GM18951 (cell line): ENCODE data around the gene KIAA0825.
"Not testable (repeated sequence)": the region's sequence is repeated elsewhere in the genome, so short reads cannot be mapped to it uniquely, and the experiment has no call there.

ENCODE experiments used
- POLR2A ChIP-seq: IDR thresholded peaks from 4 replicates; pipeline ENCODE4 v1.6.1; 2011; ENCODE audit warnings: mild to moderate bottlenecking; ENCODE audit not compliant: insufficient read length, insufficient read depth; ENCODE audit errors: extremely low read depth
- in situ Hi-C: fragments of 300-500 bp; cut with MboI; formaldehyde crosslinking; loops from one replicate; pipeline ENCODE4 v1.12.0; 2022; ENCODE audit warnings: low sequenced_read_pairs, mixed read lengths, inconsistent platforms; ENCODE audit not compliant: unreplicated experiment

KIAA0825 gene

GRCh38 chr5:94140300-94140699 lies 478.1 kb downstream of the KIAA0825 start:
- no peak for TF ChIP-seq POLR2A
- in situ Hi-C loops: no loop called here

GRCh38 chr5:94130077-94130476 lies 488.3 kb downstream of the KIAA0825 start:
- in situ Hi-C loops: no loop called here
- no peak for TF ChIP-seq POLR2A

GRCh38 chr5:94125107-94125506 lies 493.3 kb downstream of the KIAA0825 start:
- no peak for TF ChIP-seq POLR2A
- in situ Hi-C loops: no loop called here

GRCh38 chr5:94116317-94116716 lies 502.1 kb downstream of the KIAA0825 start:
- in situ Hi-C loops: not testable (repeated sequence)

GRCh38 chr5:94113087-94113486 lies 505.3 kb downstream of the KIAA0825 start:
- in situ Hi-C loops: no loop called here
- TF ChIP-seq POLR2A: no peak

GRCh38 chr5:94111209-94112004 lies 507.0 kb downstream of the KIAA0825 start:
- in situ Hi-C loops: no loop called here
- TF ChIP-seq POLR2A: peak; percentile 73

GRCh38 chr5:94103514-94104245 lies 514.7 kb downstream of the KIAA0825 start:
- TF ChIP-seq POLR2A: no peak
- in situ Hi-C loops: no loop called here
